ENCODE results near the gene PDZRN3.
"Not testable (repeated sequence)": the region's sequence is repeated elsewhere in the genome, so short reads cannot be mapped to it uniquely, and the experiment has no call there.

Gene PDZRN3

GRCh38 chr3:73597476-73597875 is 27.3 kb downstream of the PDZRN3 start:
- FAIRE-seq: no peak

GRCh38 chr3:73592154-73593144 is 32.3 kb downstream of the PDZRN3 start:
- no peak for DNase-seq (ENCODE audit: insufficient read length, low spot score)

More at GRCh38 chr3:73597476-73597875, 27.3 kb downstream of the PDZRN3 start:
- no peak for DNase-seq (ENCODE audit: insufficient read length, low spot score)

GRCh38 chr3:73591286-73591800 is 33.4 kb downstream of the PDZRN3 start:
- DNase-seq (ENCODE audit: insufficient read length, low spot score) (no peak), FAIRE-seq (no peak)

More at GRCh38 chr3:73592154-73593144, 32.3 kb downstream of the PDZRN3 start:
- FAIRE-seq: no peak

GRCh38 chr3:73586628-73587027 is 38.1 kb downstream of the PDZRN3 start:
- DNase-seq (ENCODE audit: insufficient read length, low spot score) (no peak), FAIRE-seq (no peak)

GRCh38 chr3:73586190-73586589 is 38.6 kb downstream of the PDZRN3 start:
- no peak for DNase-seq (ENCODE audit: insufficient read length, low spot score)
- FAIRE-seq: no peak

GRCh38 chr3:73584873-73585272 is 39.9 kb downstream of the PDZRN3 start:
- no peak for DNase-seq (ENCODE audit: insufficient read length, low spot score)
- FAIRE-seq: no peak

GRCh38 chr3:73582535-73582934 is 42.2 kb downstream of the PDZRN3 start:
- FAIRE-seq (no peak), DNase-seq (ENCODE audit: insufficient read length, low spot score) (no peak)

- no peak for DNase-seq (ENCODE audit: insufficient read length, low spot score)
- no peak for FAIRE-seq
These were observed 43.5 kb downstream of the PDZRN3 start for GRCh38 chr3:73581134-73581846.

- FAIRE-seq (no peak), DNase-seq (ENCODE audit: insufficient read length, low spot score) (no peak)
These were observed 44.4 kb downstream of the PDZRN3 start for GRCh38 chr3:73580343-73580742.

GRCh38 chr3:73577704-73578103 is 47.0 kb downstream of the PDZRN3 start:
- no peak for DNase-seq (ENCODE audit: insufficient read length, low spot score)
- FAIRE-seq: no peak

GRCh38 chr3:73576999-73577461 is 47.7 kb downstream of the PDZRN3 start:
- no peak for FAIRE-seq
- no peak for DNase-seq (ENCODE audit: insufficient read length, low spot score)

GRCh38 chr3:73575953-73576352 is 48.8 kb downstream of the PDZRN3 start:
- DNase-seq (ENCODE audit: insufficient read length, low spot score): no peak
- no peak for FAIRE-seq

GRCh38 chr3:73575519-73575918 is 49.2 kb downstream of the PDZRN3 start:
- DNase-seq (ENCODE audit: insufficient read length, low spot score): no peak
- FAIRE-seq: no peak

- FAIRE-seq: no peak
- no peak for DNase-seq (ENCODE audit: insufficient read length, low spot score)
These were observed 51.5 kb downstream of the PDZRN3 start for GRCh38 chr3:73573204-73573603.

GRCh38 chr3:73572368-73572767 is 52.4 kb downstream of the PDZRN3 start:
- no peak for DNase-seq (ENCODE audit: insufficient read length, low spot score)
- FAIRE-seq: no peak

GRCh38 chr3:73571238-73571794 is 53.4 kb downstream of the PDZRN3 start:
- no peak for DNase-seq (ENCODE audit: insufficient read length, low spot score)
- FAIRE-seq: no peak

- FAIRE-seq (no peak), DNase-seq (ENCODE audit: insufficient read length, low spot score) (no peak)
These were observed 55.4 kb downstream of the PDZRN3 start for GRCh38 chr3:73569246-73569760.

GRCh38 chr3:73568371-73568862 is 56.3 kb downstream of the PDZRN3 start:
- FAIRE-seq: no peak
- DNase-seq (ENCODE audit: insufficient read length, low spot score): no peak

- DNase-seq (ENCODE audit: insufficient read length, low spot score); FAIRE-seq: not testable (repeated sequence)
These were observed 59.4 kb downstream of the PDZRN3 start for GRCh38 chr3:73565374-73565773.

- FAIRE-seq (no peak), DNase-seq (ENCODE audit: insufficient read length, low spot score) (no peak)
These were observed 60.7 kb downstream of the PDZRN3 start for GRCh38 chr3:73563896-73564582.
